SHP77 treated with DMSO at 0.1 percent for 48 hours (cell line): Measurements from ENCODE around the gene DCTN4.

Experiments
- DNase-seq: peaks from one replicate; lab custom pipeline; 2025; lab: John Stamatoyannopoulos, UW

The DCTN4 gene

GRCh38 chr5:150740992-150741391, 17.8 kb downstream of the DCTN4 start:
- DNase-seq, result no peak

- no peak for DNase-seq
Measured at GRCh38 chr5:150738862-150739261, 20.0 kb downstream of the DCTN4 start.

GRCh38 chr5:150734579-150735384, 24.0 kb downstream of the DCTN4 start:
- no peak for DNase-seq

GRCh38 chr5:150731669-150732242, 27.1 kb downstream of the DCTN4 start:
- no peak for DNase-seq

- DNase-seq, result no peak
Measured at GRCh38 chr5:150729859-150730258, 29.0 kb downstream of the DCTN4 start.

GRCh38 chr5:150723845-150724244, 35.0 kb downstream of the DCTN4 start:
- no peak for DNase-seq

- no peak for DNase-seq
Measured at GRCh38 chr5:150710165-150710564, 48.7 kb downstream of the DCTN4 start.

- no peak for DNase-seq
Measured at GRCh38 chr5:150706776-150707390, 51.9 kb downstream of the DCTN4 start.

- DNase-seq, result no peak
Measured at GRCh38 chr5:150703762-150704161, 55.1 kb downstream of the DCTN4 start.

- peak; percentile 79 for DNase-seq
Measured at GRCh38 chr5:150700594-150701377, 58.0 kb downstream of the DCTN4 start, which contains the start of gene RBM22. TSS of gene RBM22 (minus strand) at chr5:150701062. CDS start at chr5:150700985, 77 bp downstream.

GRCh38 chr5:150700246-150700593, 58.6 kb downstream of the DCTN4 start:
- no peak for DNase-seq

- DNase-seq, result no peak
Measured at GRCh38 chr5:150694612-150695011, 64.2 kb downstream of the DCTN4 start.

- DNase-seq, result no peak
Measured at GRCh38 chr5:150692276-150692675, 66.5 kb downstream of the DCTN4 start.

- DNase-seq, result no peak
Measured at GRCh38 chr5:150690760-150691159, 68.1 kb downstream of the DCTN4 start.

GRCh38 chr5:150689120-150689519, 69.7 kb downstream of the DCTN4 start:
- no peak for DNase-seq

- DNase-seq, result no peak
Measured at GRCh38 chr5:150676578-150676977, 82.2 kb downstream of the DCTN4 start.

- DNase-seq, result no peak
Measured at GRCh38 chr5:150675069-150675468, 83.7 kb downstream of the DCTN4 start.

- no peak for DNase-seq
Measured at GRCh38 chr5:150674341-150674821, 84.4 kb downstream of the DCTN4 start.

GRCh38 chr5:150672884-150673275, 85.9 kb downstream of the DCTN4 start:
- no peak for DNase-seq

- DNase-seq, result no peak
Measured at GRCh38 chr5:150672237-150672883, 86.5 kb downstream of the DCTN4 start.

GRCh38 chr5:150671509-150672236, 87.1 kb downstream of the DCTN4 start:
- no peak for DNase-seq
